ENCODE measurements around the gene KLHL8. TPM values are rescaled to one million over a fixed set of nuclear protein-coding genes. Genes with fewer than 3 reads are reported as not detected.

KLHL8 gene
- total and polyA plus RNA-seq, 4 donors, result 2.9 to 14.4 (median 5.1) TPM

GRCh38 chr4:87196146-87196545 is 24.3 kb downstream of the KLHL8 start:
- Histone ChIP-seq H3K27ac (ENCODE audit: low read depth in 1 of 2, low read length in 2 of 2) (no peak overlapping the region), H3K9me3 (ENCODE audit: control insufficient read depth in 4 of 4, low read length in 3 of 4) (no peaks in the 10 kb centered on the region), H3K4me1 (ENCODE audit: control insufficient read depth in 4 of 4, insufficient read depth in 4 of 4, low read length in 3 of 4) (no peaks in the 10 kb centered on the region), H3K9ac (ENCODE audit: low read depth in 1 of 2, low read length in 2 of 2) (no peak overlapping the region), H3K36me3 (ENCODE audit: control insufficient read depth in 4 of 4, insufficient read depth in 3 of 4, low read depth in 1 of 4, low read length in 3 of 4) (no peaks in the 10 kb centered on the region), H3K27me3 (ENCODE audit: control insufficient read depth in 4 of 4, insufficient read depth in 4 of 4, low read length in 3 of 4) (no peaks in the 10 kb centered on the region), H3K4me3 (ENCODE audit: low read depth in 1 of 3, low read length in 3 of 3) (no peak overlapping the region)
- TF ChIP-seq GABPA (IDR thresholded peaks at IDR 0.05 in 1 of 2, conservative IDR thresholded peaks at IDR 0.05 in 1 of 2) (no peak), HNF4G (IDR thresholded peaks at IDR 0.05) (no peak), FOXA2 (IDR thresholded peaks at IDR 0.05) (no peak), EGR1 (IDR thresholded peaks at IDR 0.05; ENCODE audit: low read depth in 2 of 2) (no peak), NR2F2 (IDR thresholded peaks at IDR 0.05) (no peak), SP1 (IDR thresholded peaks at IDR 0.05) (no peak), RAD21 (IDR thresholded peaks at IDR 0.05) (no peak), JUND (IDR thresholded peaks at IDR 0.05) (no peak), RXRA (IDR thresholded peaks at IDR 0.05) (no peak), FOXA1 (IDR thresholded peaks at IDR 0.05) (no peak), TAF1 (conservative IDR thresholded peaks at IDR 0.05) (no peak), YY1 (IDR thresholded peaks at IDR 0.05) (no peak)
- TF ChIP-seq, protein P1, sequence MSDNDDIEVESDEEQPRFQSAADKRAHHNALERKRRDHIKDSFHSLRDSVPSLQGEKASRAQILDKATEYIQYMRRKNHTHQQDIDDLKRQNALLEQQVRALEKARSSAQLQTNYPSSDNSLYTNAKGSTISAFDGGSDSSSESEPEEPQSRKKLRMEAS (IDR thresholded peaks at IDR 0.05), result no peak
- TF ChIP-seq, protein P2, sequence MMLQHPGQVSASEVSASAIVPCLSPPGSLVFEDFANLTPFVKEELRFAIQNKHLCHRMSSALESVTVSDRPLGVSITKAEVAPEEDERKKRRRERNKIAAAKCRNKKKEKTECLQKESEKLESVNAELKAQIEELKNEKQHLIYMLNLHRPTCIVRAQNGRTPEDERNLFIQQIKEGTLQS (IDR thresholded peaks at IDR 0.05), result no peak
- TF ChIP-seq, protein P3, sequence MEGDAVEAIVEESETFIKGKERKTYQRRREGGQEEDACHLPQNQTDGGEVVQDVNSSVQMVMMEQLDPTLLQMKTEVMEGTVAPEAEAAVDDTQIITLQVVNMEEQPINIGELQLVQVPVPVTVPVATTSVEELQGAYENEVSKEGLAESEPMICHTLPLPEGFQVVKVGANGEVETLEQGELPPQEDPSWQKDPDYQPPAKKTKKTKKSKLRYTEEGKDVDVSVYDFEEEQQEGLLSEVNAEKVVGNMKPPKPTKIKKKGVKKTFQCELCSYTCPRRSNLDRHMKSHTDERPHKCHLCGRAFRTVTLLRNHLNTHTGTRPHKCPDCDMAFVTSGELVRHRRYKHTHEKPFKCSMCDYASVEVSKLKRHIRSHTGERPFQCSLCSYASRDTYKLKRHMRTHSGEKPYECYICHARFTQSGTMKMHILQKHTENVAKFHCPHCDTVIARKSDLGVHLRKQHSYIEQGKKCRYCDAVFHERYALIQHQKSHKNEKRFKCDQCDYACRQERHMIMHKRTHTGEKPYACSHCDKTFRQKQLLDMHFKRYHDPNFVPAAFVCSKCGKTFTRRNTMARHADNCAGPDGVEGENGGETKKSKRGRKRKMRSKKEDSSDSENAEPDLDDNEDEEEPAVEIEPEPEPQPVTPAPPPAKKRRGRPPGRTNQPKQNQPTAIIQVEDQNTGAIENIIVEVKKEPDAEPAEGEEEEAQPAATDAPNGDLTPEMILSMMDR (IDR thresholded peaks at IDR 0.05; ENCODE audit: low read depth, low read length, missing input control), result no peak
- no peak for DNase-seq (ENCODE audit: low spot score)
- 94% methylated on average over 2 of the region's 2 CpGs for WGBS

- H3K27me3 ChIP-seq (ENCODE audit: control insufficient read depth in 4 of 4, insufficient read depth in 4 of 4, low read length in 3 of 4), result no peaks in the 10 kb centered on the region
- no peaks in the 10 kb centered on the region for H3K4me1 ChIP-seq (ENCODE audit: control insufficient read depth in 4 of 4, insufficient read depth in 4 of 4, low read length in 3 of 4)
- no peak for TF ChIP-seq RAD21 (IDR thresholded peaks at IDR 0.05)
- no peak for TF ChIP-seq JUND (IDR thresholded peaks at IDR 0.05)
- TF ChIP-seq, protein P4, sequence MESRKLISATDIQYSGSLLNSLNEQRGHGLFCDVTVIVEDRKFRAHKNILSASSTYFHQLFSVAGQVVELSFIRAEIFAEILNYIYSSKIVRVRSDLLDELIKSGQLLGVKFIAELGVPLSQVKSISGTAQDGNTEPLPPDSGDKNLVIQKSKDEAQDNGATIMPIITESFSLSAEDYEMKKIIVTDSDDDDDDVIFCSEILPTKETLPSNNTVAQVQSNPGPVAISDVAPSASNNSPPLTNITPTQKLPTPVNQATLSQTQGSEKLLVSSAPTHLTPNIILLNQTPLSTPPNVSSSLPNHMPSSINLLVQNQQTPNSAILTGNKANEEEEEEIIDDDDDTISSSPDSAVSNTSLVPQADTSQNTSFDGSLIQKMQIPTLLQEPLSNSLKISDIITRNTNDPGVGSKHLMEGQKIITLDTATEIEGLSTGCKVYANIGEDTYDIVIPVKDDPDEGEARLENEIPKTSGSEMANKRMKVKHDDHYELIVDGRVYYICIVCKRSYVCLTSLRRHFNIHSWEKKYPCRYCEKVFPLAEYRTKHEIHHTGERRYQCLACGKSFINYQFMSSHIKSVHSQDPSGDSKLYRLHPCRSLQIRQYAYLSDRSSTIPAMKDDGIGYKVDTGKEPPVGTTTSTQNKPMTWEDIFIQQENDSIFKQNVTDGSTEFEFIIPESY (IDR thresholded peaks at IDR 0.05), result no peak
- no peak for TF ChIP-seq NR2F2 (IDR thresholded peaks at IDR 0.05)
- no peak for TF ChIP-seq GABPA (IDR thresholded peaks at IDR 0.05 in 1 of 2, conservative IDR thresholded peaks at IDR 0.05 in 1 of 2)
- TF ChIP-seq EGR1 (IDR thresholded peaks at IDR 0.05; ENCODE audit: low read depth in 2 of 2), result no peak
- TF ChIP-seq REST (IDR thresholded peaks at IDR 0.05), result no peak
- no peak for TF ChIP-seq TAF1 (conservative IDR thresholded peaks at IDR 0.05)
- TF ChIP-seq, protein P1 (IDR thresholded peaks at IDR 0.05), result no peak
- no peak for TF ChIP-seq SP1 (IDR thresholded peaks at IDR 0.05)
- no peak for TF ChIP-seq YY1 (IDR thresholded peaks at IDR 0.05)
- no peak for TF ChIP-seq FOXA2 (IDR thresholded peaks at IDR 0.05)
- no peak for TF ChIP-seq FOXA1 (IDR thresholded peaks at IDR 0.05)
- no peak for TF ChIP-seq RXRA (IDR thresholded peaks at IDR 0.05)
- no peak overlapping the region for H3K27ac ChIP-seq (ENCODE audit: low read depth in 1 of 2, low read length in 2 of 2)
- H3K9me3 ChIP-seq (ENCODE audit: control insufficient read depth in 4 of 4, low read length in 3 of 4), result no peaks in the 10 kb centered on the region
- WGBS, result 95% methylated on average over 4 of the region's 4 CpGs
- no peak overlapping the region for H3K9ac ChIP-seq (ENCODE audit: low read depth in 1 of 2, low read length in 2 of 2)
- no peak overlapping the region for H3K4me3 ChIP-seq (ENCODE audit: low read depth in 1 of 3, low read length in 3 of 3)
- no peaks in the 10 kb centered on the region for H3K36me3 ChIP-seq (ENCODE audit: control insufficient read depth in 4 of 4, insufficient read depth in 3 of 4, low read depth in 1 of 4, low read length in 3 of 4)
- DNase-seq (ENCODE audit: low spot score), result no peak
These were observed 26.3 kb downstream of the KLHL8 start for GRCh38 chr4:87193958-87194675.
